Tibial artery (tissue), 4 donors: ENCODE results near the gene ZC2HC1B.

Experiments
- DNase-seq, 2 donors: peaks; one replicate each; pipeline ENCODE4 v3.0.0-alpha.2; 2019
- H3K27ac ChIP-seq, 2 donors: fragments of 200-600 bp; sonication (generic) in 1 of 2; 1 replicate in 1 of 2; 2 replicates in 1 of 2; pipeline ENCODE4 v1.5.1; 2018 to 2019; ENCODE audit warnings: mild to moderate bottlenecking in 1 of 2
- H3K27me3 ChIP-seq, 2 donors: fragments of 200-600 bp; sonication (generic) in 1 of 2; one replicate each; pipeline versions ENCODE4 v1.5.1 to v1.6.0; 2016 to 2019
- H3K36me3 ChIP-seq, 3 donors: fragments of 200-600 bp; sonication (generic) in 2 of 3; one replicate each; pipeline ENCODE4 v1.5.1; 2016 to 2019; ENCODE audit warnings: mild to moderate bottlenecking in 2 of 3
- H3K4me1 ChIP-seq, 4 donors: fragments of 200-600 bp; sonication (generic) in 2 of 4; 1 replicate in 3 of 4; 2 replicates in 1 of 4; pipeline ENCODE4 v1.5.1; 2016 to 2019
- H3K4me3 ChIP-seq, 2 donors: fragments of 200-600 bp; sonication (generic) in 1 of 2; 1 replicate in 1 of 2; 2 replicates in 1 of 2; pipeline ENCODE4 v1.5.1; 2018 to 2019; ENCODE audit warnings: mild to moderate bottlenecking in 2 of 2
- H3K9me3 ChIP-seq, 3 donors: fragments of 200-600 bp; sonication (generic) in 1 of 3; one replicate each; pipeline ENCODE4 v1.5.1; 2016 to 2019
- CTCF ChIP-seq, 2 experiments: fragments of 200-600 bp in 1 of 2; fragments of 450-650 bp in 1 of 2; IDR thresholded peaks; one replicate each; pipeline ENCODE4 v1.5.1; 2017 to 2019; ENCODE audit warnings: antibody characterized with exemption in 2 of 2, mild to moderate bottlenecking in 1 of 2, moderate library complexity in 1 of 2
- intact Hi-C: fragments of 100-400 bp; cut with DNase I; formaldehyde crosslinking; loops from one replicate; pipeline ENCODE4 v1.15.0; 2023; ENCODE audit warnings: low total_unique reads

The ZC2HC1B gene, protein sequence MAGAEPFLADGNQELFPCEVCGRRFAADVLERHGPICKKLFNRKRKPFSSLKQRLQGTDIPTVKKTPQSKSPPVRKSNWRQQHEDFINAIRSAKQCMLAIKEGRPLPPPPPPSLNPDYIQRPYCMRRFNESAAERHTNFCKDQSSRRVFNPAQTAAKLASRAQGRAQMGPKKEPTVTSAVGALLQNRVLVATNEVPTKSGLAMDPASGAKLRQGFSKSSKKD

GRCh38 chr6:143864234-143864633 lies at the start of gene ZC2HC1B:
Gene ZC2HC1B, plus strand, starts transcription at chr6:143864474. Its CDS starts 66 bp downstream, at chr6:143864540.
- intact Hi-C loops: no loop called here
- no peak for TF ChIP-seq CTCF (IDR thresholded peaks at IDR 0.05)
- H3K27ac ChIP-seq: no peak within 1 kb of the TSS
- H3K27me3 ChIP-seq: no peaks in the 10 kb centered on the region
- H3K4me1 ChIP-seq: no peaks in the 10 kb centered on the region
- DNase-seq: no peak
- H3K4me3 ChIP-seq: no peak within 1 kb of the TSS
- peaks cover 55 to 70% (median 57%) of the 10 kb centered on the region in 3 donors for H3K36me3 ChIP-seq
- H3K9me3 ChIP-seq: no peaks in the 10 kb centered on the region

DNA sequence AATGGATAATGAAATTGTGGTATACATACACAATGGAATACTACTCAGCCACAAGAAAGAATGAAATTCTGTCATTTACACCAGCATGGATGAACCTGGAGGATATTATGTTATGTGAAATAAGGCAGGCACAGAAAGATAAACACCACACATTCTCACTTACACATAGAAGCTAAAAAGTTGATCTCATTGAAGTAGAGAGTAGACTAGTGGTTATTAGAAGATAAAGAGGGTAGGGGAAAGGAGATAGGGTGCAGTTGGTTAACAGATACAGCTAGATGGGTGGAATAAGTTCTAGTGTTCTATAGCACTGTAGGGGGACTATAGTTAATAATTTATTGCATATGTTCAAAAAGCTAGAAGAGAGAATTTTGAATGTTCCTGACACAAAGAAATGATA lies 46.7 kb upstream of the ZC2HC1B start:
- H3K9me3 ChIP-seq: no peaks in the 10 kb centered on the region
- intact Hi-C loops: no loop called here
- peaks cover 0 to 7% (median 1%) of the 10 kb centered on the region in 4 donors for H3K4me1 ChIP-seq
- no peak for DNase-seq
- TF ChIP-seq CTCF (IDR thresholded peaks at IDR 0.05): no peak
- H3K4me3 ChIP-seq: no peak overlapping the region
- no peaks in the 10 kb centered on the region for H3K27me3 ChIP-seq
- no peak overlapping the region for H3K27ac ChIP-seq
- peaks cover 0 to 21% (median 0%) of the 10 kb centered on the region in 3 donors for H3K36me3 ChIP-seq

DNA sequence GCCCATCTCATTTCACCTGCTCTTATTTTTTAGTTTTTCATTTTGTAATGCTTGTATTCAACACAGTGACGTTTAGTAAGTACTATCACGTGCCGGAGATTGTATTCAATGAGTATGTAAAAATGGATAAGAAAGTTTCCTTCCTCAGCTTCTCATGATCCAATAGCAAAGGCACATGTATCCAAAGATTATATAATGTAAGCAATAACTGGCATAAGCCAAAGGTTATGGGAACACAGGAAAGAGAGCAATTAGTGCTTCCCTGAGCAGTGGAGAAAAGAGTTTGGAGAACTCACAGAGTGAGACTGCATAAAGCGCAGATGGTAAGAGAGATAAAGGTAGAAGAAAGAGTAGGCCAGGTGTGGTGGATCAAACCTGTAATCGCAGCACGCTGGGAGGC lies 42.9 kb upstream of the ZC2HC1B start:
- H3K27ac ChIP-seq: no peak overlapping the region

GRCh38 chr6:143822584-143823024 lies 41.7 kb upstream of the ZC2HC1B start:
- Histone ChIP-seq H3K36me3 (peaks cover 0 to 18% (median 0%) of the 10 kb centered on the region in 3 donors), H3K27ac (peak overlapping the region in 1 of 2 donors; percentile 1), H3K27me3 (no peaks in the 10 kb centered on the region), H3K9me3 (no peaks in the 10 kb centered on the region), H3K4me3 (no peak overlapping the region), H3K4me1 (peaks cover 0 to 17% (median 2%) of the 10 kb centered on the region in 4 donors)
- no peak for DNase-seq
- intact Hi-C loops: no loop called here
- TF ChIP-seq CTCF (IDR thresholded peaks at IDR 0.05): no peak

More for the DNA sequence above, 42.9 kb upstream of the ZC2HC1B start:
- peaks cover 0 to 17% (median 2%) of the 10 kb centered on the region in 4 donors for H3K4me1 ChIP-seq
- DNase-seq: no peak
- intact Hi-C loops: no loop called here
- peaks cover 0 to 18% (median 0%) of the 10 kb centered on the region in 3 donors for H3K36me3 ChIP-seq
- no peak overlapping the region for H3K4me3 ChIP-seq
- no peaks in the 10 kb centered on the region for H3K9me3 ChIP-seq
- TF ChIP-seq CTCF (IDR thresholded peaks at IDR 0.05): no peak
- H3K27me3 ChIP-seq: no peaks in the 10 kb centered on the region

- TF ChIP-seq CTCF (IDR thresholded peaks at IDR 0.05): no peak
- Histone ChIP-seq H3K4me1 (peaks cover 0 to 17% (median 2%) of the 10 kb centered on the region in 4 donors), H3K27ac (no peak overlapping the region), H3K27me3 (no peaks in the 10 kb centered on the region), H3K9me3 (no peaks in the 10 kb centered on the region), H3K4me3 (no peak overlapping the region), H3K36me3 (peaks cover 0 to 11% (median 0%) of the 10 kb centered on the region in 3 donors)
- intact Hi-C loops: no loop called here
- DNase-seq: no peak
Observed at GRCh38 chr6:143823548-143823947, 40.7 kb upstream of the ZC2HC1B start.
